Cardiac fibroblast (primary cell): ENCODE results near the gene ALB.
"Not testable (repeated sequence)": the region's sequence is repeated elsewhere in the genome, so short reads cannot be mapped to it uniquely, and the experiment has no call there.

Experiments used
- DNase-seq, 2 donors: peaks; one replicate each; pipeline versions ENCODE4 v3.0.0 to v3.0.0-alpha.2; 2010; ENCODE audit warnings: low read depth in 2 of 2
- H3K4me3 ChIP-seq, 2 donors: replicated peaks in 1 of 2; 1 replicate in 1 of 2; 2 replicates in 1 of 2; pipeline ENCODE4 v1.5.1; 2011; ENCODE audit warnings: low read depth in 2 of 2, low read length in 2 of 2, mild to moderate bottlenecking in 2 of 2, moderate library complexity in 1 of 2
- TF ChIP-seq, protein P1 (sequence below): IDR thresholded peaks from one replicate; pipeline ENCODE4 v1.5.1; 2011; ENCODE audit warnings: low read depth, mild to moderate bottlenecking, low read length, inconsistent platforms

The ALB gene

DNA sequence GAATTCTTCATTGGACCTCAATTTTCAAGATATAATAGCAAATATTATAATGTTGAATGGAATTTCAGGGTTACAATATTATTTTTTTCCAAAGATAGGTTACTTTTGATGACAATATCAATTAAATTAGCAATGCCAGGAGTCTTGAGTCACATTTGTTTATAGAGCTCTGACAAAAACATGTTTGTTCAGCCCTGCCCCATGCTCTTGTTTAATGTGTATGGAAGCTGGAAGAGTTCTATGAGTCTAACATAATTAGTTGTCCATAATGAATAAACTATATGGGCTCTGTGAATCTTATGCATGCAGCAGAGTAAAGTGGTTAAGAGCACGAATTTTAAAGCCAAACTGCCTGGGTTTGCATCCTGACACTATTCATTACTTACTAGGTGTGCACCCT, 22.9 kb upstream of the ALB start:
- no peak for DNase-seq
- TF ChIP-seq, protein P1, sequence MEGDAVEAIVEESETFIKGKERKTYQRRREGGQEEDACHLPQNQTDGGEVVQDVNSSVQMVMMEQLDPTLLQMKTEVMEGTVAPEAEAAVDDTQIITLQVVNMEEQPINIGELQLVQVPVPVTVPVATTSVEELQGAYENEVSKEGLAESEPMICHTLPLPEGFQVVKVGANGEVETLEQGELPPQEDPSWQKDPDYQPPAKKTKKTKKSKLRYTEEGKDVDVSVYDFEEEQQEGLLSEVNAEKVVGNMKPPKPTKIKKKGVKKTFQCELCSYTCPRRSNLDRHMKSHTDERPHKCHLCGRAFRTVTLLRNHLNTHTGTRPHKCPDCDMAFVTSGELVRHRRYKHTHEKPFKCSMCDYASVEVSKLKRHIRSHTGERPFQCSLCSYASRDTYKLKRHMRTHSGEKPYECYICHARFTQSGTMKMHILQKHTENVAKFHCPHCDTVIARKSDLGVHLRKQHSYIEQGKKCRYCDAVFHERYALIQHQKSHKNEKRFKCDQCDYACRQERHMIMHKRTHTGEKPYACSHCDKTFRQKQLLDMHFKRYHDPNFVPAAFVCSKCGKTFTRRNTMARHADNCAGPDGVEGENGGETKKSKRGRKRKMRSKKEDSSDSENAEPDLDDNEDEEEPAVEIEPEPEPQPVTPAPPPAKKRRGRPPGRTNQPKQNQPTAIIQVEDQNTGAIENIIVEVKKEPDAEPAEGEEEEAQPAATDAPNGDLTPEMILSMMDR = no peak
- H3K4me3 ChIP-seq = no peak overlapping the region

DNA sequence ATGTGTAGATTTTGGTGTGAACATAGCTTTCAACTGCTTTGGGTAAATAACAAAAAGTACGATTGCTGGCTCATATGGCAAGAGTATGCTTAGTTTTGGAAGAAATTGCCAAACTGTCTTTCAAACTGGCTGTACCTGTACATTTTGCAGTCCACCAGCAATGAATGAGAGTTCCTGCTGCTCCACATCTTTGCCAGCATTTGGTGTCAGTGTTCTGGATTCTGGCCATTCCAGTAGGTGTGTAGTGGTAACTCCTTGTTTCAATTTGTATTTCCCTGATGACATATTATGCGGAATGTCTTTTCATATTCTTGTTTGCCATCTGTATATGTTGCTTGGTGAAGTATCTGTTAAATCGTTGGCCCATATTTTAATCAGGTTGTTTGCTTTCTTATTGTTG, 20.6 kb upstream of the ALB start:
- DNase-seq = no peak
- TF ChIP-seq, protein P1 = no peak
- no peak overlapping the region for H3K4me3 ChIP-seq

DNA sequence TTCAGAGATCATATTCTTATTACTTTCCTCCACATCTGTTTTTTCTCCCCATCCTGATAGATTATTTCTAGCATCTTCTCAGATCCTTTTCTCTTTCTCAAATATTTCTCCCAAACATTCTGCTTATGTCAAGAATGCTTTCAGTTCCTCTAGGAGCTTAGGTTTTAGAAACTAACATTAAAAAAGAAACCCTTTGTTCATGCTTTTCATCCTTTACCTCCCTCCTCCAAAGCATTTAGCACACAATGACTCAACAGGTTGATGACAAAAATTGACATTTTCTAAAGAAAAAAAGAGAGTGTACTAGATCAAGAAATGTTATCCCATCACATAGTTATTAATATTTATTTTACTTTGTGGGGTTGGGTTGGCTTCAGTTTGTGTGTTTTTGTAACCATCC, 16.5 kb upstream of the ALB start:
- no peak for DNase-seq
- H3K4me3 ChIP-seq = no peak overlapping the region
- TF ChIP-seq, protein P1 = no peak

DNA sequence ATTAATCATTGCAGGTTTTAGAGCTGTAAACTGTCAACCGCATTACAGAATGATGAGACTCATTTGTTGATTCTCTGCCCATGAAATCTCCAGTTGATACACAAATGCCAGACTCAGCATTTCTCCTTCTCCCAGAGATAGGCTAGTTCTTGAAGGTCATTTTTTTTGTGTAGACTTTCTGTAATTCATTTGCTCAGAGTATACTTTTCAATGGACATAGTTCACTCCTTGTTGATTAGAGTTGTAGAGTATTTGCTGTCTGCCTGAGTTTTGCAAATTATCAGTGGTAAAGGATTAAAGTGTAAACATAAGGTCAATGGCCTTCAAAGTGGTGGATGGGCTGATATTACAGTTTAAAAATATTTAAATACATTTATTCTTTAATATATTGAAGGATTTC, 15.2 kb upstream of the ALB start:
- TF ChIP-seq, protein P1 = no peak
- DNase-seq = no peak
- no peak overlapping the region for H3K4me3 ChIP-seq

DNA sequence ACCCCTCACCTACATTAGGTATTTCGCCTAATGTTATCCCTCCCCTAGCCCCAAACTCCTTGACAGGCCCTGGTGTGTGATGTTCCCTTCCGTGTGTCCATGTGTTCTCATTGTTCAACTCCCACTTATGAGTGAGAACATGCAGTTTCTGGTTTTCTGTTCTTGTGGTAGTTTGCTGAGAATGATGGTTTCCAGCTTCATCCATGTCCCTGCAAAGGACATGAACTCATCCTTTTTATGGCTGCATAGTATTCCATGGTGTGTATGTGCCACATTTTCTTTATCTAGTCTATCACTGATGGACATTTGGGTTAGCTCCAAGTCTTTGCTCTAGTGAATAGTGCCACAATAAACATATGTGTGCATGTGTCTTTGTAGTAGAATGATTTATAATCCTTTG, 14.4 kb upstream of the ALB start:
- not testable (repeated sequence) for DNase-seq

DNA sequence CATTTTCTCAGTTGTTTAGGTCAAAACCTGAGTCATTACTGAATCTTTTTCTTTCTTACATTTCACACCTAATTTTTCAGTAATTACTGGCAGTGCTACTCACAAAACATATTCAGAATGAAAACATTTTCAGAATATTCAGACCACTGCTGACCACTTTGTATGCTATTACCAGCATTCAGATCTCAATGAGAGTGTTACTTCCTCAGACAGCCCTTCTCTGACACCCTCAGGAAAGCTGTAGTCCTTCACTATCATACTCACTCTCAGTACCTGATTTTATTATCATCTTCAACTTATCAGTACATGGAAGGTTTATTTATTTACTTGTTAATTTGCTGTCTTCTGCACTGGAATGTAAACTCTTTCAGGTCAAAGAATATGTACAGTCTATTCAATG, 12.3 kb upstream of the ALB start:
- DNase-seq = no peak
- TF ChIP-seq, protein P1 = no peak
- H3K4me3 ChIP-seq = no peak overlapping the region

More for the DNA sequence above, 14.4 kb upstream of the ALB start:
- H3K4me3 ChIP-seq = not testable (repeated sequence)

DNA sequence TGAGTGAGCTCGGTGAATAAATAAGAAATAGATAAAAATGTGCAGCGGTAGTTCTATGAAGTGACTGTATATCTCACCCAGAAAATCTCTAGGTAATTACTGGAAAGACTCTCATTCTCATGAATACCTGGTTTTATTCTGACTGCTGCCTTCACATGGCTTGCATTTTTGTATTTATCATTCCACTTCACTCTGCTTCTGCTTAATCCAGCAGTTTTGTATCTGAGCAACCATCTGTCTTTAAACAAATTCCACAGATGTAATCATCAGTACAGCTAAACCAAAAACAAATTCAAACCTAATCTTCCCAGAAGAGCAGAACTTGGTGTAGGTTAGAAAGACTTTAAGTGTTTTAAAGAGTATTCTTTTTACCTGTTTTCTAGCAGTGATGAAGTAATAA, 11.2 kb upstream of the ALB start:
- H3K4me3 ChIP-seq = no peak overlapping the region
- DNase-seq = no peak
- TF ChIP-seq, protein P1 = no peak
